ENCODE measurements around the gene ASTN2. TPM values are rescaled to one million over a fixed set of nuclear protein-coding genes. Genes with fewer than 3 reads are reported as not detected.

The ASTN2 gene
- total and polyA plus RNA-seq, 9 of the 15 experiments (the other 6 are each of a cell fraction or from before 2014, with no cell fraction given), result 0.56 to 3.5 (median 1.9) TPM

GRCh38 chr9:116494815-116495634 is 919.8 kb downstream of the ASTN2 start (continued):
- no peak for TF ChIP-seq BCLAF1 (IDR thresholded peaks at IDR 0.05; ENCODE audit: borderline replicate concordance in 1 of 2, control insufficient read depth in 1 of 2, low read depth in 2 of 2, low read length in 1 of 2)
- no peak for TF ChIP-seq SMAD4 (CRISPR knock-in tag; conservative IDR thresholded peaks at IDR 0.05)
- TF ChIP-seq ZNF76 (CRISPR knock-in tag; IDR thresholded peaks at IDR 0.05; ENCODE audit: borderline replicate concordance), result no peak
- TF ChIP-seq ZNF133 (CRISPR knock-in tag; IDR thresholded peaks at IDR 0.05), result no peak
- no peak for TF ChIP-seq ZNF696 (CRISPR knock-in tag; conservative IDR thresholded peaks at IDR 0.05)
- TF ChIP-seq POLR3G (IDR thresholded peaks at IDR 0.05; ENCODE audit: extremely low read depth, insufficient read length, insufficient replicate concordance), result no peak
- no peak for TF ChIP-seq FOXJ2 (tag; IDR thresholded peaks at IDR 0.05)
- no peak for TF ChIP-seq ELK3 (CRISPR knock-in tag; IDR thresholded peaks at IDR 0.05)
- TF ChIP-seq SIX5 (IDR thresholded peaks at IDR 0.05; ENCODE audit: borderline replicate concordance in 1 of 2, insufficient read depth in 1 of 2, low read depth in 1 of 2, low read length in 2 of 2), result no peak
- TF ChIP-seq MAX (CRISPR knock-in tag; IDR thresholded peaks at IDR 0.05), result no peak

All from K562 (cell line).